Stimulated activated CD4-positive, alpha-beta T cell treated with anti-CD3 and anti-CD28 coated beads, Interleukin-2, amount 100 ng/mL, for 48 hours (primary cell): ENCODE data around the gene PDZRN3.
"Not testable (repeated sequence)": the region's sequence is repeated elsewhere in the genome, so short reads cannot be mapped to it uniquely, and the experiment has no call there.

Experiments
- DNase-seq, 2 donors: peaks; one replicate each; pipeline ENCODE4 v3.0.0-alpha.2; 2020

Gene PDZRN3

GRCh38 chr3:73586190-73586589 lies 38.6 kb downstream of the PDZRN3 start:
- DNase-seq, result no peak

- no peak for DNase-seq
These were observed 39.9 kb downstream of the PDZRN3 start for GRCh38 chr3:73584873-73585272.

GRCh38 chr3:73582535-73582934 lies 42.2 kb downstream of the PDZRN3 start:
- DNase-seq, result no peak

- no peak for DNase-seq
These were observed 43.5 kb downstream of the PDZRN3 start for GRCh38 chr3:73581134-73581846.

- no peak for DNase-seq
These were observed 44.4 kb downstream of the PDZRN3 start for GRCh38 chr3:73580343-73580742.

GRCh38 chr3:73577704-73578103 lies 47.0 kb downstream of the PDZRN3 start:
- no peak for DNase-seq

- no peak for DNase-seq
These were observed 47.7 kb downstream of the PDZRN3 start for GRCh38 chr3:73576999-73577461.

- DNase-seq, result no peak
These were observed 48.8 kb downstream of the PDZRN3 start for GRCh38 chr3:73575953-73576352.

- no peak for DNase-seq
These were observed 49.2 kb downstream of the PDZRN3 start for GRCh38 chr3:73575519-73575918.

- DNase-seq, result no peak
These were observed 51.5 kb downstream of the PDZRN3 start for GRCh38 chr3:73573204-73573603.

- no peak for DNase-seq
These were observed 52.4 kb downstream of the PDZRN3 start for GRCh38 chr3:73572368-73572767.

GRCh38 chr3:73571238-73571794 lies 53.4 kb downstream of the PDZRN3 start:
- DNase-seq, result no peak

- no peak for DNase-seq
These were observed 55.4 kb downstream of the PDZRN3 start for GRCh38 chr3:73569246-73569760.

GRCh38 chr3:73568371-73568862 lies 56.3 kb downstream of the PDZRN3 start:
- DNase-seq, result no peak

- not testable (repeated sequence) for DNase-seq
These were observed 59.4 kb downstream of the PDZRN3 start for GRCh38 chr3:73565374-73565773.

- DNase-seq, result no peak
These were observed 60.7 kb downstream of the PDZRN3 start for GRCh38 chr3:73563896-73564582.

GRCh38 chr3:73561494-73561893 lies 63.2 kb downstream of the PDZRN3 start:
- DNase-seq, result no peak

GRCh38 chr3:73559749-73560148 lies 65.0 kb downstream of the PDZRN3 start:
- no peak for DNase-seq

GRCh38 chr3:73558727-73559075 lies 66.0 kb downstream of the PDZRN3 start:
- no peak for DNase-seq

- DNase-seq, result no peak
These were observed 66.6 kb downstream of the PDZRN3 start for GRCh38 chr3:73557986-73558726.

GRCh38 chr3:73556520-73557372 lies 68.0 kb downstream of the PDZRN3 start:
- DNase-seq, result no peak

- DNase-seq, result no peak
These were observed 69.7 kb downstream of the PDZRN3 start for GRCh38 chr3:73555076-73555475.
